ENCODE data around the gene GRIA4.

DNA sequence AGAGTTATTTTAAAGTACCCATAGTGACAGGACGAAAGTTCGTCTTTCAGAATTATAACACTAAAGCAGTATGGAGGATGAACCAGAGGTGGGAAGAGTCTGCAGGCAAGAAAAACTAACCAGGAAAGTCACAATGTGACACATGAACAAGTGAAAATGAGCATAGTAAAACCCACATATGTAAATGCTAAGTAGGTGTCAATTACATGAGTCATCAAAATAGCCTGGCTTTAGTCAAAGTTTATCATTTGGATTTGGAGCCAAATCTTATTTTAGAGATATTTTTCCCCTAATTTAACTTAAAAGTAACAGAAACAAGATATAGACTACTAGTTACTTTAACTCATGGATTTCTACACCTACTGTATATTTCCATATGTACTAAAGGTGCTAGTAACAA is 159.8 kb downstream of the GRIA4 start:
- TF ChIP-seq, protein P1, sequence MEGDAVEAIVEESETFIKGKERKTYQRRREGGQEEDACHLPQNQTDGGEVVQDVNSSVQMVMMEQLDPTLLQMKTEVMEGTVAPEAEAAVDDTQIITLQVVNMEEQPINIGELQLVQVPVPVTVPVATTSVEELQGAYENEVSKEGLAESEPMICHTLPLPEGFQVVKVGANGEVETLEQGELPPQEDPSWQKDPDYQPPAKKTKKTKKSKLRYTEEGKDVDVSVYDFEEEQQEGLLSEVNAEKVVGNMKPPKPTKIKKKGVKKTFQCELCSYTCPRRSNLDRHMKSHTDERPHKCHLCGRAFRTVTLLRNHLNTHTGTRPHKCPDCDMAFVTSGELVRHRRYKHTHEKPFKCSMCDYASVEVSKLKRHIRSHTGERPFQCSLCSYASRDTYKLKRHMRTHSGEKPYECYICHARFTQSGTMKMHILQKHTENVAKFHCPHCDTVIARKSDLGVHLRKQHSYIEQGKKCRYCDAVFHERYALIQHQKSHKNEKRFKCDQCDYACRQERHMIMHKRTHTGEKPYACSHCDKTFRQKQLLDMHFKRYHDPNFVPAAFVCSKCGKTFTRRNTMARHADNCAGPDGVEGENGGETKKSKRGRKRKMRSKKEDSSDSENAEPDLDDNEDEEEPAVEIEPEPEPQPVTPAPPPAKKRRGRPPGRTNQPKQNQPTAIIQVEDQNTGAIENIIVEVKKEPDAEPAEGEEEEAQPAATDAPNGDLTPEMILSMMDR (IDR thresholded peaks at IDR 0.05) = no peak
- TF ChIP-seq EZH2 (IDR thresholded peaks at IDR 0.05; ENCODE audit: borderline replicate concordance, insufficient read depth, low read depth, low read length, poor library complexity, severe bottlenecking) = no peak

Measured in B cell (primary cell).